ENCODE results near the gene PPP1R7. TPM values are rescaled to one million over a fixed set of nuclear protein-coding genes. Genes with fewer than 3 reads are reported as not detected.

The PPP1R7 gene
- total and polyA plus RNA-seq, 2 of the 4 experiments (the other 2 are of a cell fraction), result 60.8 to 70.0 TPM

DNA sequence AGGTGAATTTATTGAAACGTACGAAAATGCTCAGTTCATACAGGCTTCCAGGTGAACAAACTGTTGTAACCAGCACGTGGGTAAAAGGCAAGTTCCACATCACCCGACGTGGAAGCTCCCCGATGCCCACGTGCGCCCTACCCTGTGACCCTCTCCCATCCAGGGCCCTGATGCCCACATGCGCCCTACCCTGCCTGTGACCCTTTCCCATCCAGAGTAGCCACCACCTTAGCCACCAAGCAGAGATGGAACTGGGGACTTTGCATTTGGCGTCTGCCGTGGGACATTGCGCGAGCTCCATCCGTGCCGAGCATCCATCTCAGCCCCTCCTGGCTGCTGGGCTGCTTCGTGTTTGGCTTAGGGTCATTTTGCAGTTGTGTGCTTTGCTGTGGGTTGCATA is 75.7 kb downstream of the PPP1R7 start:
- Histone ChIP-seq H3K27ac (ENCODE audit: insufficient read depth, low read length) (no peak overlapping the region), H3K79me1 (ENCODE audit: low read depth in 1 of 2, low read length in 2 of 2) (peaks cover 17 to 50% of the 10 kb centered on the region in 2 experiments), H2BK120ac (ENCODE audit: low read depth, low read length) (no peak overlapping the region), H4K91ac (ENCODE audit: insufficient read depth, low read depth, low read length) (no peak overlapping the region), H3K56ac (ENCODE audit: extremely low read depth, insufficient read depth, low read length) (no peak overlapping the region), H3K27me3 (ENCODE audit: control insufficient read depth, insufficient read depth, low read length) (no peaks in the 10 kb centered on the region), H2BK5ac (ENCODE audit: low read depth, low read length, poor library complexity, severe bottlenecking) (no peak overlapping the region), H2AK9ac (replicated peaks; ENCODE audit: low read depth, low read length, poor library complexity) (peak overlapping the region; percentile 40), H3K4ac (ENCODE audit: low read depth, low read length) (no peak overlapping the region), H4K20me1 (ENCODE audit: insufficient read depth, low read length) (peaks cover 77% of the 10 kb centered on the region), H2BK15ac (ENCODE audit: low read depth, low read length) (no peak overlapping the region), H4K8ac (ENCODE audit: low read depth in 2 of 2, low read length in 2 of 2) (no peak overlapping the region), H3K23ac (ENCODE audit: low read depth, low read length) (no peak overlapping the region), H2BK20ac (ENCODE audit: low read depth, low read length) (no peak overlapping the region), H2AFZ (replicated peaks; ENCODE audit: low read length, poor library complexity) (no peak overlapping the region), H3K9me1 (ENCODE audit: insufficient read depth, low read length) (peaks cover 3% of the 10 kb centered on the region; the same call in 1 of the 2 replicates), H3K14ac (replicated peaks; ENCODE audit: low read depth, low read length) (no peak overlapping the region), H3K9ac (ENCODE audit: low read depth, low read length) (no peak overlapping the region), H3K36me3 (ENCODE audit: control insufficient read depth, insufficient read depth, low read length) (peaks cover 53% of the 10 kb centered on the region), H3K18ac (ENCODE audit: low read depth, low read length) (no peak overlapping the region), H3K4me2 (ENCODE audit: low read depth, low read length) (no peak overlapping the region), H3K4me1 (ENCODE audit: control insufficient read depth, insufficient read depth, low read length) (peaks cover 9% of the 10 kb centered on the region; the same call in 1 of the 2 replicates), H2AK5ac (ENCODE audit: low read depth, low read length) (no peak overlapping the region), H3K4me3 (ENCODE audit: insufficient read depth, low read depth, low read length) (no peak overlapping the region), H4K5ac (ENCODE audit: low read depth, low read length) (no peak overlapping the region), H3K9me3 (ENCODE audit: control insufficient read depth, insufficient read depth, low read length) (no peaks in the 10 kb centered on the region)
- intact Hi-C loops (cut with micrococcal nuclease), result no loop called here
- DNase-seq (no peak), ATAC-seq (ENCODE audit: low read depth) (no peak)
- in situ Hi-C loops (cut with MboI; ENCODE audit: low sequenced_read_pairs), result no loop called here
- 93% methylated on average over 15 of the region's 16 CpGs; no CpG with 5 or more reads in 1 of the 2 experiments for WGBS, 2 experiments (ENCODE audit: extremely low coverage in 2 of 2, insufficient read length in 1 of 2)
- TF ChIP-seq SMC3 (IDR thresholded peaks at IDR 0.05; ENCODE audit: low read depth, low read length) (no peak), BHLHE40 (IDR thresholded peaks at IDR 0.05; ENCODE audit: low read depth, low read length) (no peak), RAD21 (IDR thresholded peaks at IDR 0.05; ENCODE audit: low read length) (no peak)
- TF ChIP-seq, protein P1, sequence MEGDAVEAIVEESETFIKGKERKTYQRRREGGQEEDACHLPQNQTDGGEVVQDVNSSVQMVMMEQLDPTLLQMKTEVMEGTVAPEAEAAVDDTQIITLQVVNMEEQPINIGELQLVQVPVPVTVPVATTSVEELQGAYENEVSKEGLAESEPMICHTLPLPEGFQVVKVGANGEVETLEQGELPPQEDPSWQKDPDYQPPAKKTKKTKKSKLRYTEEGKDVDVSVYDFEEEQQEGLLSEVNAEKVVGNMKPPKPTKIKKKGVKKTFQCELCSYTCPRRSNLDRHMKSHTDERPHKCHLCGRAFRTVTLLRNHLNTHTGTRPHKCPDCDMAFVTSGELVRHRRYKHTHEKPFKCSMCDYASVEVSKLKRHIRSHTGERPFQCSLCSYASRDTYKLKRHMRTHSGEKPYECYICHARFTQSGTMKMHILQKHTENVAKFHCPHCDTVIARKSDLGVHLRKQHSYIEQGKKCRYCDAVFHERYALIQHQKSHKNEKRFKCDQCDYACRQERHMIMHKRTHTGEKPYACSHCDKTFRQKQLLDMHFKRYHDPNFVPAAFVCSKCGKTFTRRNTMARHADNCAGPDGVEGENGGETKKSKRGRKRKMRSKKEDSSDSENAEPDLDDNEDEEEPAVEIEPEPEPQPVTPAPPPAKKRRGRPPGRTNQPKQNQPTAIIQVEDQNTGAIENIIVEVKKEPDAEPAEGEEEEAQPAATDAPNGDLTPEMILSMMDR (conservative IDR thresholded peaks at IDR 0.05; ENCODE audit: low read depth, low read length), result no peak
- TF ChIP-seq, protein P2, sequence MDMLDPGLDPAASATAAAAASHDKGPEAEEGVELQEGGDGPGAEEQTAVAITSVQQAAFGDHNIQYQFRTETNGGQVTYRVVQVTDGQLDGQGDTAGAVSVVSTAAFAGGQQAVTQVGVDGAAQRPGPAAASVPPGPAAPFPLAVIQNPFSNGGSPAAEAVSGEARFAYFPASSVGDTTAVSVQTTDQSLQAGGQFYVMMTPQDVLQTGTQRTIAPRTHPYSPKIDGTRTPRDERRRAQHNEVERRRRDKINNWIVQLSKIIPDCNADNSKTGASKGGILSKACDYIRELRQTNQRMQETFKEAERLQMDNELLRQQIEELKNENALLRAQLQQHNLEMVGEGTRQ (IDR thresholded peaks at IDR 0.05; ENCODE audit: low read depth, low read length), result no peak
- TF ChIP-seq, protein P3, sequence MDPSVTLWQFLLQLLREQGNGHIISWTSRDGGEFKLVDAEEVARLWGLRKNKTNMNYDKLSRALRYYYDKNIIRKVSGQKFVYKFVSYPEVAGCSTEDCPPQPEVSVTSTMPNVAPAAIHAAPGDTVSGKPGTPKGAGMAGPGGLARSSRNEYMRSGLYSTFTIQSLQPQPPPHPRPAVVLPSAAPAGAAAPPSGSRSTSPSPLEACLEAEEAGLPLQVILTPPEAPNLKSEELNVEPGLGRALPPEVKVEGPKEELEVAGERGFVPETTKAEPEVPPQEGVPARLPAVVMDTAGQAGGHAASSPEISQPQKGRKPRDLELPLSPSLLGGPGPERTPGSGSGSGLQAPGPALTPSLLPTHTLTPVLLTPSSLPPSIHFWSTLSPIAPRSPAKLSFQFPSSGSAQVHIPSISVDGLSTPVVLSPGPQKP (IDR thresholded peaks at IDR 0.05; ENCODE audit: borderline replicate concordance, low read depth, low read length), result no peak
- CTCF ChIA-PET, result no interaction called here
- POLR2A ChIA-PET (ENCODE audit: unreplicated experiment), result no interaction called here
- dilution Hi-C loops (cut with HindIII; ENCODE audit: low sequenced_read_pairs, unreplicated experiment), result no loop called here
- no TSS peak for BruUV-seq (replicated peaks)

Measured in IMR-90 (cell line).